NT2/D1 (cell line): ENCODE measurements around the gene POLE.

Experiments
- DNase-seq: peaks from one replicate; pipeline ENCODE4 v3.0.0-alpha.2; 2011; ENCODE audit warnings: low read depth, low spot score
- H3K27me3 ChIP-seq: 2 replicates; pipeline ENCODE4 v1.6.0; 2011; ENCODE audit warnings: mild to moderate bottlenecking; ENCODE audit not compliant: insufficient read length, insufficient read depth
- H3K36me3 ChIP-seq: 2 replicates; pipeline ENCODE4 v1.6.1; 2011; ENCODE audit warnings: mild to moderate bottlenecking, low read length, mixed read lengths; ENCODE audit not compliant: insufficient read depth, insufficient read length
- H3K4me1 ChIP-seq: 2 replicates; pipeline ENCODE4 v1.5.1; 2011; ENCODE audit not compliant: insufficient read depth, insufficient read length
- H3K4me3 ChIP-seq: 2 replicates; pipeline ENCODE4 v1.5.1; 2011; ENCODE audit warnings: low read depth; ENCODE audit not compliant: insufficient read length
- H3K9ac ChIP-seq: 2 replicates; pipeline ENCODE4 v1.6.0; 2011; ENCODE audit warnings: low read depth; ENCODE audit not compliant: insufficient read length
- H3K9me3 ChIP-seq: 2 replicates; pipeline ENCODE4 v1.5.1; 2011; ENCODE audit warnings: mild to moderate bottlenecking, low read length; ENCODE audit not compliant: insufficient read depth
- SUZ12 ChIP-seq: IDR thresholded peaks from 2 replicates; pipeline ENCODE4 v1.6.1; 2011; ENCODE audit not compliant: insufficient read length, insufficient read depth; ENCODE audit errors: extremely low read depth
- YY1 ChIP-seq: IDR thresholded peaks from 2 replicates; pipeline ENCODE4 v1.6.1; 2011; ENCODE audit not compliant: insufficient read length, insufficient read depth
- ZNF274 ChIP-seq: IDR thresholded peaks from 2 replicates; pipeline ENCODE4 v1.6.1; 2011; ENCODE audit warnings: mild to moderate bottlenecking, low read depth, low read length

Gene POLE

DNA sequence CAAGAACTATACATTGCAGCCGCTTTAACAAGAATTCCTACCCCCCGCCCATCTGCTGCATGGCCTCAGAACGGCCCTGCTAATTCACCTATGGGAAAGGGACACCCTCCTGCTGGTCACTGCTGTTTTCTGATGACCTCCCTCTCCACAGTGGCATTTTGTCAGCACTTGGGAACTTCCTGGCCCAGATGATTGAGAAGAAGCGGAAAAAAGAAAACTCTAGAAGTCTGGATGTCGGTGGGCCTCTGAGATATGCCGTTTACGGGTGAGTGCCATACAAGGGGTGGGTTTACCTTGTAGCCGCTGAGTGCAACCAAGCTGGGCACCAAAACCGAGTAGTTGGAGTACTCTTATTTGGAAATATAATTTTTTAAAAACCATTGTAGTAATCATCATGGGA is 3.0 kb upstream of the POLE start:
- no peak for DNase-seq
- no peak for TF ChIP-seq SUZ12
- no peak for TF ChIP-seq ZNF274
- no peak for TF ChIP-seq YY1

DNA sequence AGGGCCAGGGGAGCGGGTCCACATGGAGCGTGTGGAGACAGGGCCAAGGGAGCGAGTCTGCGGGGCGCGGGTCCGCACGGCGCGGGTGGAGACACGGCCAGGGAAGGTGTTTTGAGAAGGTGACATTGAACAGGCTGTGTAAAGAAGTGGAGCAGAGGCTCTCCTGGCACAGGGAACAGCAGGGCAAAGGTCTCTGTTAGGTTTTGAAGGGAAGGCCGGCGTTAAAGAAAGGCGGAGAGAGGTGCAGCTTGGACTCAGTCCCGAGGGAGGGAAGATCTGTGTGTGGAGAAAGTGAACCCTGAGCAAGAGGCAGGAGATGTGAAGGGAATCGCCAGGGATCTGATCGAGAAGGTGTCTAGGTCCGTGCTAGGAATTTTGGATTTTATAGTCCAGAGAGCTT is 2.1 kb upstream of the POLE start:
- DNase-seq, result no peak
- TF ChIP-seq YY1, result no peak
- peaks cover 19% of the 10 kb centered on the region for H3K27me3 ChIP-seq
- H3K36me3 ChIP-seq, result peaks cover 26% of the 10 kb centered on the region
- no peaks in the 10 kb centered on the region for H3K4me1 ChIP-seq
- peak overlapping the region; percentile 12 for H3K4me3 ChIP-seq
- H3K9ac ChIP-seq, result peak overlapping the region; percentile 15
- H3K9me3 ChIP-seq, result no peaks in the 10 kb centered on the region

More for the DNA sequence above, 3.0 kb upstream of the POLE start:
- no peak overlapping the region for H3K9ac ChIP-seq
- H3K36me3 ChIP-seq, result peaks cover 27% of the 10 kb centered on the region
- peaks cover 19% of the 10 kb centered on the region for H3K27me3 ChIP-seq
- H3K9me3 ChIP-seq, result no peaks in the 10 kb centered on the region
- no peak overlapping the region for H3K4me3 ChIP-seq
- H3K4me1 ChIP-seq, result no peaks in the 10 kb centered on the region

DNA sequence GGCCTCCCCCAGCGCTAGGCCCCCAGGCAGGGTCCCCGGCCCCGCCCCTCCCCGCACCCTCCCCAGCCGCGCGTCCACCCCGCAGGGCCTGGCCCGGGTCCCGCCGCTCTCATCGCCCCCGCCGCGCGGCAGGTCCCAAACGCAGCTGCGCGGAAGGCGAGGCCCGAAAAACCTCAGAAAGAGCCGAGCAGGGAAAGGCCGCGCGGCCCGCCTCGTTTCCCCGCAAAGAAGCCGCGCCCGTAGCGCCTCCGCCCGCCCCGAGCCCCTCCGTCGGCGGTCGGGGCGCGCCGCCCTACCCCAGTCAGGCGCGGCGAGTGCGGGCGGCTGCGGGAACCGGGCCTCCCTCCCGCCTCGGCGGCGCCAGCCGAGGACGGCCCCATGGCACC is 324 bp downstream of the POLE start:
- Histone ChIP-seq H3K4me1 (no peaks in the 10 kb centered on the region), H3K9me3 (no peaks in the 10 kb centered on the region), H3K9ac (peak overlapping the region; percentile 85), H3K4me3 (peak overlapping the region; percentile 79), H3K27me3 (peaks cover 19% of the 10 kb centered on the region), H3K36me3 (peaks cover 24% of the 10 kb centered on the region)
- DNase-seq, result no peak
- no peak for TF ChIP-seq YY1
- no peak for TF ChIP-seq ZNF274
- no peak for TF ChIP-seq SUZ12

DNA sequence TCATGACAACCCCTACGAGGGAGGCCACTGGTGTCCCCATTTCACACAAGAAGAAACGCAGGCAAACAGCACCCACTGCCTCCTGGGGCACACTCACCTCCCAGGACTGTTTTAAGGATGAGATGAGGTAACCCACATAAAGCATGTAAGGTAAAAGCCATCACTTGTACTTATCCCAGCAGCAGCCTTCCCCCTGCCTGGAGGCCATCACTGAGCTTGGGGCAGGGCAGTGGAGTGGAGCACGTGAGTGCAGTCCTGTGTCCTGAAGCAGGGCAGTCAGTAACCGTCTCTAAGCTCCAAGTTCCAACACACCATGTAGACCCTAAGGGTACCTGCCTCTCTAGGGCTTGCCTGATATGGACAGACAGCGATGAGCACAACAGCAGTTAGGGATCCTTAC is 1.7 kb downstream of the POLE start:
- peak overlapping the region; percentile 57 for H3K9ac ChIP-seq
- no peaks in the 10 kb centered on the region for H3K4me1 ChIP-seq
- peaks cover 19% of the 10 kb centered on the region for H3K27me3 ChIP-seq
- no peaks in the 10 kb centered on the region for H3K9me3 ChIP-seq
- no peak overlapping the region for H3K4me3 ChIP-seq
- DNase-seq, result no peak
- H3K36me3 ChIP-seq, result peaks cover 23% of the 10 kb centered on the region
- no peak for TF ChIP-seq ZNF274
- no peak for TF ChIP-seq SUZ12
- TF ChIP-seq YY1, result no peak

DNA sequence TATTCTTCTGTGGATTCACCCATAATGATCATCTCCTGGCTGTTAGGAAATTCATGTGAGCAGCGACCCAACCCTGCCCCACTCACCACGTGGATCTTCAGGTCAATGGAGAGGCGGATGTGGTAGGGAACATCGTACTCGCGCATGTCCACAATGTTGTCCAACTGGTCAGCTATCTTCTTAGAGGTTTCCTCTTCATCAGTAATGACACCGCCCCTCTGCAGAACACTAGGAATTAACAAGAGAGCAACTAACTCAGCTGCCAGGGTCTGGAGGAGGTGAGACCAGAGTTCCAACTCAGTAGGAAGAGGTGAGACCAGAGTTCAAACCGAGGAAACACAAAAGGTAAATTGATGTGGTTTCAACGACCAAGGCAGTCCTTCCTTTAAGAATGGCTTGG is 9.7 kb downstream of the POLE start:
- no peak for DNase-seq
- H3K9me3 ChIP-seq, result no peaks in the 10 kb centered on the region
- H3K9ac ChIP-seq, result no peak overlapping the region
- TF ChIP-seq ZNF274, result no peak
- no peak for TF ChIP-seq YY1
- no peak for TF ChIP-seq SUZ12
- H3K27me3 ChIP-seq, result no peaks in the 10 kb centered on the region
- no peak overlapping the region for H3K4me3 ChIP-seq
- peaks cover 84% of the 10 kb centered on the region for H3K36me3 ChIP-seq
- no peaks in the 10 kb centered on the region for H3K4me1 ChIP-seq

DNA sequence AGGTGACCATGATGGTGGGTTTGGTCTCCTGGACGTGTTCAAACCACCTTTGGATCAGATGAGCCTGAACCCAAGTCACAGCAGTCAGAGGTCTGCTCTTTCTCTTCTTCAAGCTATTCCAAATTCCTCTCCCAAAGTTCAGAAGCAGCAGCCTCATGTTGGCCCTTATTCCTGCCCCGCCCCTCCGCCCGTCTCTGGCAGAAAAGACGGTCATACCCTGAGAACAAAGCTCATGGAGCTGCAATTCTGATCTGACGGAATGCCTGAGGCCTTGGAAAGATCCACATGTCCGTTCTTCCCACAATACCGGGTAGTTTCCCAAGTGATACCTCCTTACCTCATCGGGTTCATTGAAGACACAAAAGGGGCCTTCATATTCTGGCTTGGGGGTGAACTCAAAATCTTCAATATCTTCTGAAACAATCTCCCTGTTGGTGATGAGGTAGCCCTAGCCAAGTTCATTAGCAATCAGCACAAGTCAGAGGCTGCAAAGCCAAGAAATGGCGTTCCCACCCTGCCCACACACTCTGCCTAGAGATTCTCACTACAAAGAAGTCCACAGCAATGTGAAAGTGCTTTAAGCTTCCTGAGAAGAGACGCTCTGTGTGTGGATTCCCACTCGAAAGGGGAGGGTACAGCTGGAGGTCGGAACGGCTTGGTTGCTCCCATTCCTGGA is 11.2 kb downstream of the POLE start:
- Histone ChIP-seq H3K4me3 (no peak overlapping the region), H3K27me3 (no peaks in the 10 kb centered on the region), H3K4me1 (no peaks in the 10 kb centered on the region), H3K36me3 (peaks cover 97% of the 10 kb centered on the region), H3K9me3 (no peaks in the 10 kb centered on the region), H3K9ac (no peak overlapping the region)
- no peak for DNase-seq
- TF ChIP-seq SUZ12 (no peak), YY1 (no peak), ZNF274 (no peak)

DNA sequence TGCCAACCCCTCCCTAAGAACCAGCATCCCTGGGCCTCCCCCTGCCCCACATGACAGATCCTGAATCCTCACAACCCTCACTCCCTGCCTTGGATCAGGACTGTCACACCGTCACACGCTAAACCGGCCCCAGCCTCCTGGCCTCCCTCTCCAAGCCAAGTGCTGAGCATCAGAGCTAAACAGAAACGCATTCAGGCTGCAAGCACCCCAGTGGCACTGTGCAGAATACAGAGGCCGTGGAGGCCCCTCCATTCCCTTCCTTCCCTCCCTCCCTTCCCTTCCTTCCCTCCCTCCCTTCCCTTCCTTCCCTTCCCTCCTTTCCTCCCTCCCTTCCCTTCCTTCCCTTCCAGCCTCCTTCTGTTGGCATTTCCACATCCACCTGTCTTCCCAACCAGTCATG is 12.6 kb downstream of the POLE start:
- Histone ChIP-seq H3K9ac (no peak overlapping the region), H3K36me3 (peaks cover 94% of the 10 kb centered on the region), H3K27me3 (no peaks in the 10 kb centered on the region), H3K9me3 (no peaks in the 10 kb centered on the region), H3K4me1 (peaks cover 2% of the 10 kb centered on the region), H3K4me3 (no peak overlapping the region)
- DNase-seq, result no peak
- TF ChIP-seq SUZ12 (no peak), YY1 (no peak), ZNF274 (no peak)
